C4-2B (cell line): ENCODE measurements around the gene SALL4.
"Not testable (repeated sequence)": the region's sequence is repeated elsewhere in the genome, so short reads cannot be mapped to it uniquely, and the experiment has no call there.

ENCODE experiments used
- H3K27ac ChIP-seq: fragments of 450-650 bp; 2 replicates; pipeline ENCODE4 v1.5.1; 2017
- CTCF ChIP-seq: fragments of 450-650 bp; conservative IDR thresholded peaks from 2 replicates; pipeline ENCODE4 v1.5.1; 2017; ENCODE audit warnings: mild to moderate bottlenecking
- ZFX ChIP-seq: fragments of 450-650 bp; IDR thresholded peaks from 2 replicates; pipeline ENCODE4 v1.6.1; 2017

SALL4 gene

GRCh38 chr20:51791626-51792025 lies 10.7 kb downstream of the SALL4 start:
- H3K27ac ChIP-seq, result no peak overlapping the region
- no peak for TF ChIP-seq CTCF
- TF ChIP-seq ZFX, result no peak

GRCh38 chr20:51790256-51790655 lies 12.1 kb downstream of the SALL4 start:
- TF ChIP-seq ZFX (no peak), CTCF (no peak)
- no peak overlapping the region for H3K27ac ChIP-seq

GRCh38 chr20:51789434-51789833 lies 12.9 kb downstream of the SALL4 start:
- TF ChIP-seq CTCF, result no peak
- TF ChIP-seq ZFX, result no peak

GRCh38 chr20:51788822-51789221 lies 13.5 kb downstream of the SALL4 start:
- TF ChIP-seq ZFX, result no peak
- TF ChIP-seq CTCF, result no peak
- no peak overlapping the region for H3K27ac ChIP-seq

More at GRCh38 chr20:51789434-51789833, 12.9 kb downstream of the SALL4 start:
- no peak overlapping the region for H3K27ac ChIP-seq

DNA sequence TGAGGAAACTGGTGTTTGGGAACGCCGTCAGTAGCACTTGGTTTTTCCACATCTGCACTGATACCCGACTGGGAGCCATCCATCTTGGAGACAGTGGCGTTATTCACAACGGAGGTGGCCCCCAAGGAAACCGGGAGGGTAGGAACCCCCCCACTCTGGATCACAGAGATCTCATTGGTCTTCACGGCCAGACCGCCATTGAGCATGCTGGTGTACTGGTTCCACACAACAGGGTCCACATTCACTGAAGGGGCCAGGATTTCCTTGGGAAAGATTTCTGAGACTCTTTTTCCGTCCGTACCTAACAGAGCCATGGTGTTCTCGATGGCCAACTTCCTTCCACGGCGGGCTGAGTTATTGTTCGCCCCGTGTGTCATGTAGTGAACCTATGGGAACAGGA lies 18.0 kb downstream of the SALL4 start:
- TF ChIP-seq ZFX, result no peak
- no peak for TF ChIP-seq CTCF

DNA sequence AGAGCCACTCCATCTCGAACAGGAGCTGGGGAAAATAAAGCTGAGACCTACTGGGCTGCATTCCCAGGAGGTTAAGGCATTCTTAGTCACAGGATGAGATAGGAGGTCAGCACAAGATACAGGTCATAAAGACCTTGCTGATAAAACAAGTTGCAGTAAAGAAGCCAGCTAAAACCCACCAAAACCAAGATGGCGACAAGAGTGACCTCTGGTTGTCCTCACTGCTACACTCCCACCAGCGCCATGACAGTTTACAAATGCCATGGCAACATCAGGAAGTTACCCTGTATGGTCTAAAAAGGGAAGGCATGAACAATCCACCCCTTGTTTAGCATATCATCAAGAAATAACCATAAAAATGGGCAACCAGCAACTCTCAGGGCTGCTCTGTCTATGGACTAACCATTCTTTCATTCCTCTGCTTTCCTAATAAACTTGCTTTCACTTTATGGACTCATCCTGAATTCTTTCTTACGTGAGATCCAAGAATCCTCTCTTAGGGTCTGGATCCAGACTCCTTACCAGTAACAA lies 24.0 kb downstream of the SALL4 start:
- H3K27ac ChIP-seq, result not testable (repeated sequence)

More for the DNA sequence above, 18.0 kb downstream of the SALL4 start:
- H3K27ac ChIP-seq, result no peak overlapping the region

GRCh38 chr20:51775241-51775640 lies 27.1 kb downstream of the SALL4 start:
- TF ChIP-seq ZFX, result no peak
- TF ChIP-seq CTCF, result no peak
- no peak overlapping the region for H3K27ac ChIP-seq

- TF ChIP-seq CTCF (no peak), ZFX (no peak)
Measured at GRCh38 chr20:51772236-51772635, 30.1 kb downstream of the SALL4 start.

More at GRCh38 chr20:51772236-51772635, 30.1 kb downstream of the SALL4 start:
- no peak overlapping the region for H3K27ac ChIP-seq
